ENCODE measurements around the gene CREB3L2.

The CREB3L2 gene

GRCh38 chr7:137925754-137926153, 76.1 kb downstream of the CREB3L2 start:
- in situ Hi-C loops (cut with HindIII; ENCODE audit: low sequenced_read_pairs), result no loop called here
- no peak for DNase-seq (ENCODE audit: low read depth)
- TF ChIP-seq CTCF (IDR thresholded peaks at IDR 0.05; ENCODE audit: low read depth, low read length, missing control alignments), result no peak
- H3K4me3 ChIP-seq (ENCODE audit: low read depth, low read length), result no peak overlapping the region

DNA sequence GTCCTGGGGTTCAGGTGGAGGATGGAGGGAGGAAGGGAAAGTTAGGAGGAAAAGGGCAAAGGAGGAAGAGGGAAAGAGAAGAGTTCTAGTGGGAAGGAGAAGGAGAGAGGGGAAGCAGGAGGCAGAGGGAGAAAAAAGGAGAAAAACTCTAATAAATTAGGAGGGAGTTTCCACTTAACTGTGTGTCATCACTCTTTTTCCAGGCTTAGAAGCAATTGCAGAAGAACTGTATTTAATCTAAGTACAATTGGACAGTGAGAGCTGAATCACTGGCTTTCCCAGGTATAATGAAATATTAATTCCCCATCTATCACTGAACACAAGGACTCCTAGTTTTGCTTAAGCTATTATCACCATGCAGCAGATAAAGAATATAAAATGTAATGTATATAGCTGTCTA, 76.8 kb downstream of the CREB3L2 start:
- no peak overlapping the region for H3K4me3 ChIP-seq (ENCODE audit: low read depth, low read length)
- no peak for TF ChIP-seq CTCF (IDR thresholded peaks at IDR 0.05; ENCODE audit: low read depth, low read length, missing control alignments)
- DNase-seq (ENCODE audit: low read depth), result no peak
- in situ Hi-C loops (cut with HindIII; ENCODE audit: low sequenced_read_pairs), result no loop called here

GRCh38 chr7:137923380-137923779, 78.5 kb downstream of the CREB3L2 start:
- in situ Hi-C loops (cut with HindIII; ENCODE audit: low sequenced_read_pairs), result no loop called here
- DNase-seq (ENCODE audit: low read depth), result no peak
- no peak for TF ChIP-seq CTCF (IDR thresholded peaks at IDR 0.05; ENCODE audit: low read depth, low read length, missing control alignments)
- H3K4me3 ChIP-seq (ENCODE audit: low read depth, low read length), result no peak overlapping the region

DNA sequence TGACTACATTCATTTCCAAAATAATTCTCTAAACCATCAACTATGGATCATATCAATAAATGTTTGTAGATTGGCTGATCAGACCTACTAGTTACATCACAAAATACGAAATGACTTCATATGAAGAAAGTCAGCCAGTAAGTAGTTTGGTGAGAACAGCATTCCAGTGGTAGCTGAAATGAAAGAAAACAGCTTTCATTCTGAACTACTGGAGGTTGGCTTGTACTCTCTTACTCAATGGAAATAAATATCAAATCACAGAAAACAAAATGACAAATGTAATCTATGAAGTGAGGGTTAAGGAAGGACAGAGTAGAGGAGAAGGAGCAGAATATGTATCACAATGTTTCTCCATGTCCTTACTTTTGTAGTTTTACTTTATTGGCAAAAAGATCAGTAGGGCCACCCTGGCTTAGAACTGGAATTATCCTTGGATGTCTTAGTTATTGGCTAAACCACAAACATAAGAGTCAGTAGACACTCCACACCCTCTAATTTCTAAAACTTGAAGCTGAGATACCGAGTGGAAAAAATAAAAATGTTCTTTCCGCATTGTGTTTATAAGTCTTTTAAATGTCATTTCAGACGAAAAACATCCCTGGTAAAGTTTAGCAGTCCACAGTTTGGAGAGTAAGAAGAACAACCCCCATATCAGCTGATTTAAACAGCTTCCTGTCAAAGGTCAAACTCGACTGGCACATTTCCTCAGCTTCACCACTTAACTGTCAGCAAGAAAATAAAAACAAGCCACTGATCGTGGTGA, 81.1 kb downstream of the CREB3L2 start:
- no peak overlapping the region for H3K4me3 ChIP-seq (ENCODE audit: low read depth, low read length)
- TF ChIP-seq CTCF (IDR thresholded peaks at IDR 0.05; ENCODE audit: low read depth, low read length, missing control alignments), result no peak
- DNase-seq (ENCODE audit: low read depth), result no peak
- in situ Hi-C loops (cut with HindIII; ENCODE audit: low sequenced_read_pairs), result no loop called here

GRCh38 chr7:137919987-137920386, 81.9 kb downstream of the CREB3L2 start:
- no peak for TF ChIP-seq CTCF (IDR thresholded peaks at IDR 0.05; ENCODE audit: low read depth, low read length, missing control alignments)
- in situ Hi-C loops (cut with HindIII; ENCODE audit: low sequenced_read_pairs), result no loop called here

DNA sequence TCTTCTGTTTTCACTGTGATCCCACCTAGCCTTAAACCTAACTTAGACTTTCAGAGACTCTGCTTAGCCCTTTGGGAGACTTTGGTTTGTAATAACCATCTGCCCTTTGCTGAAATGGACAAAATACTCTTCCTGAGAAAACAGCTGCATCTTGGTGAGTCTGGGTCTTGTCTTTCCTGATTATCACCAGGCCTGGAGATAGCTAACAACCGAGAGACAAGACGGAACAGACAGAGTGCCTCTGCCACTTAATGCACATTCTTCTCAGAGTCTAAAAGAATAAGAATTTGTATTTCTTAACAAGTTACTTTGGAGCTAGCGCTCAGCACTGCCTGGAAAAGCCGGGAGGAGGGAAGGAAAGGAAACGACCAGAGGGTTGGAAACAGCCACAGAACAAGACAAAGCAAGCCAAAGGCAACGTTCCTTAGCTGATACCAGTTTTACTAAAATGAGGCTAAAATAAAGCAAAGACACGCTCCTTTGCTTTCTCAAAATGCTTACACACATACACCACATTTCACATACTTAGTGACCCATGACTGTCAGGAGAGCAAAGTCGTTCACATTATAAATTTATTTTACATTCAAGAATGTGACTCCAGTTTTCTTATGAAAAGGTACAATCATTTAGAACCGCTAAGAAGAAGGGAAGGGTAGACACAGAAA, 84.8 kb downstream of the CREB3L2 start:
- DNase-seq (ENCODE audit: low read depth), result no peak
- no peak overlapping the region for H3K4me3 ChIP-seq (ENCODE audit: low read depth, low read length)
- in situ Hi-C loops (cut with HindIII; ENCODE audit: low sequenced_read_pairs), result no loop called here
- no peak for TF ChIP-seq CTCF (IDR thresholded peaks at IDR 0.05; ENCODE audit: low read depth, low read length, missing control alignments)

More at GRCh38 chr7:137919987-137920386, 81.9 kb downstream of the CREB3L2 start:
- DNase-seq (ENCODE audit: low read depth), result no peak
- H3K4me3 ChIP-seq (ENCODE audit: low read depth, low read length), result no peak overlapping the region
